Testis (tissue), 3 donors: ENCODE data around the gene POR. TPM values are rescaled to one million over a fixed set of nuclear protein-coding genes. Genes with fewer than 3 reads are reported as not detected.
"Not testable (repeated sequence)": the region's sequence is repeated elsewhere in the genome, so short reads cannot be mapped to it uniquely, and the experiment has no call there.

ENCODE experiments used
- DNase-seq: peaks from one replicate; pipeline ENCODE4 v3.0.0-alpha.2; 2019
- H3K27ac ChIP-seq, 2 donors: fragments of 200-600 bp; sonication (generic); one replicate each; pipeline ENCODE4 v1.5.1; 2019
- H3K27me3 ChIP-seq: fragments of 200-600 bp; sonication (generic); one replicate; pipeline ENCODE4 v1.5.1; 2019
- H3K36me3 ChIP-seq: fragments of 200-600 bp; sonication (generic); one replicate; pipeline ENCODE4 v1.5.1; 2017; ENCODE audit warnings: low read depth; ENCODE audit errors: missing control alignments
- H3K4me1 ChIP-seq: fragments of 200-600 bp; sonication (generic); one replicate; pipeline ENCODE4 v1.5.1; 2019
- H3K4me3 ChIP-seq, 2 donors: fragments of 200-600 bp; sonication (generic); one replicate each; pipeline ENCODE4 v1.5.1; 2017 to 2019
- H3K9me3 ChIP-seq: fragments of 200-600 bp; sonication (generic); one replicate; pipeline ENCODE4 v1.5.1; 2017
- POLR2A ChIP-seq: fragments of 450-650 bp; IDR thresholded peaks from one replicate; pipeline ENCODE4 v1.6.1; 2017; ENCODE audit warnings: antibody characterized with exemption, mild to moderate bottlenecking, moderate library complexity
- WGBS, 2 donors: methylation state at CpG; one replicate each; pipeline ENCODE4 v1.1.5; 2018; 5-methylcytosine and 5-hydroxymethylcytosine counted together
- intact Hi-C: fragments of 100-400 bp; cut with DNase I; formaldehyde crosslinking; loops from one replicate; pipeline ENCODE4 v1.15.1; 2023; ENCODE audit warnings: low total_unique reads
- polyA plus RNA-seq: library from polyadenylated mRNA; stranded (reverse); fragments of 350-450 nt; fragmentation: Illumina TruSeq; extraction: RNeasy Lipid Tissue Mini Kit (QIAGEN cat#74804); gene quantifications from one replicate; pipeline ENCODE4 v1.2.3, GENCODE V29; 2014; ENCODE audit warnings: low read depth, low replicate concordance; ENCODE audit not compliant: insufficient read depth
- total RNA-seq, 2 donors: library from RNA; depleted of rRNA; stranded (reverse); fragments of >200 nt; gene quantifications; one replicate each; pipeline ENCODE4 v1.2.3, GENCODE V29; 2016
- TF ChIP-seq, protein P1 (sequence below), 3 experiments: fragments of 450-650 bp in 2 of 3; fragments of 200-600 bp in 1 of 3; sonication (generic) in 1 of 3; IDR thresholded peaks; one replicate each; pipeline ENCODE4 v1.5.1; 2016 to 2019; ENCODE audit warnings: antibody characterized with exemption in 3 of 3, mild to moderate bottlenecking in 2 of 3, moderate library complexity in 1 of 3

The POR gene
- total and polyA plus RNA-seq, 3 donors from 2014 or later = 98.5 to 169 (median 122) TPM

DNA sequence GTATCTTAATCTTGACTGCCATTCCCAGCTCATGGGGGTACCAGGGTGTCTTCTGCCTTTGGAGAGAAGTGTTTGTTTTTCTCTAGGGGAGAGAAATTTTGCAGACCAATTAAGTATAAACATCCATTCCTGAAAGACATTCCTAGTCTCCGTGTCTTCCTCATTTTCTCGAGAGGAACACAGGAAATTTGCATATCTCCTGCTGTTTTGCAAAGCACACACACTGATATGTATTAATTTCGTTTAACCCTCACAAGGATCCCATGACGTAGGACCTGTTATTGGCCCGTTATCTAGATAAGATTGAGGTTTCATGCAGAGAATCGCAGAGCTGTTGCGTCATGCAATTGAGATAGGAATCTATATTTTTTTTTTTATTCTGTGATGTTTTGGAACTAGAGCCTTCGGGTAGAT is 35.2 kb upstream of the POR start:
- TF ChIP-seq POLR2A = no peak
- TF ChIP-seq, protein P1, sequence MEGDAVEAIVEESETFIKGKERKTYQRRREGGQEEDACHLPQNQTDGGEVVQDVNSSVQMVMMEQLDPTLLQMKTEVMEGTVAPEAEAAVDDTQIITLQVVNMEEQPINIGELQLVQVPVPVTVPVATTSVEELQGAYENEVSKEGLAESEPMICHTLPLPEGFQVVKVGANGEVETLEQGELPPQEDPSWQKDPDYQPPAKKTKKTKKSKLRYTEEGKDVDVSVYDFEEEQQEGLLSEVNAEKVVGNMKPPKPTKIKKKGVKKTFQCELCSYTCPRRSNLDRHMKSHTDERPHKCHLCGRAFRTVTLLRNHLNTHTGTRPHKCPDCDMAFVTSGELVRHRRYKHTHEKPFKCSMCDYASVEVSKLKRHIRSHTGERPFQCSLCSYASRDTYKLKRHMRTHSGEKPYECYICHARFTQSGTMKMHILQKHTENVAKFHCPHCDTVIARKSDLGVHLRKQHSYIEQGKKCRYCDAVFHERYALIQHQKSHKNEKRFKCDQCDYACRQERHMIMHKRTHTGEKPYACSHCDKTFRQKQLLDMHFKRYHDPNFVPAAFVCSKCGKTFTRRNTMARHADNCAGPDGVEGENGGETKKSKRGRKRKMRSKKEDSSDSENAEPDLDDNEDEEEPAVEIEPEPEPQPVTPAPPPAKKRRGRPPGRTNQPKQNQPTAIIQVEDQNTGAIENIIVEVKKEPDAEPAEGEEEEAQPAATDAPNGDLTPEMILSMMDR (IDR thresholded peaks at IDR 0.05) = no peak
- no peaks in the 10 kb centered on the region for H3K9me3 ChIP-seq
- DNase-seq = no peak
- H3K4me1 ChIP-seq = peaks cover 6% of the 10 kb centered on the region
- H3K27ac ChIP-seq = peak overlapping the region in 1 of 2 donors; percentile 94
- H3K36me3 ChIP-seq = no peaks in the 10 kb centered on the region
- no peaks in the 10 kb centered on the region for H3K27me3 ChIP-seq
- intact Hi-C loops = no loop called here
- peak overlapping the region; percentile 90 to 92 for H3K4me3 ChIP-seq
- WGBS, 2 donors = 3 to 13% methylated on average over 8 of the region's 8 CpGs

DNA sequence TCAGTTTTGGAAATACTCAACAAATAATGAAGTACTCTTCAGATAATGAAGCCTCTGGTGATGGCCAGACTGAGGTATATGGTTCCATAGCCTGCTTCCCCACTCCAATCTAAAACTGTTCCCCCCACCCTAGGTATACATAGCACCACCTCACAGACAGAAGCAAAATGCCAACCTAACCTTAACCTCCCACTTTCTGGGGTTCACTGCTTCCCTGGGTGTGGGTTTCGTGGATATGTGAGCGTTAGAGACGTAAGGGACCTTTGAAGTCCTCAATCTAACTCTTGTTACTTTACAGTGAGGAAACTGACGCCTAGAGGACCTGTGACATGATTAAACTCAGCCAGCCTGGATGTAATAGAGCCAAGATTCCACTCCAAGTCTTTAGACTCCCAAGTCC is 34.7 kb upstream of the POR start:
- no peak for TF ChIP-seq POLR2A
- TF ChIP-seq, protein P1 (IDR thresholded peaks at IDR 0.05) = no peak
- DNase-seq = no peak
- peaks cover 6% of the 10 kb centered on the region for H3K4me1 ChIP-seq
- H3K4me3 ChIP-seq = no peak overlapping the region
- intact Hi-C loops = no loop called here
- no peaks in the 10 kb centered on the region for H3K27me3 ChIP-seq
- H3K9me3 ChIP-seq = no peaks in the 10 kb centered on the region
- 64 to 67% methylated on average over 4 of the region's 4 CpGs for WGBS, 2 donors
- H3K36me3 ChIP-seq = no peaks in the 10 kb centered on the region
- H3K27ac ChIP-seq = peak overlapping the region in 1 of 2 donors; percentile 43

DNA sequence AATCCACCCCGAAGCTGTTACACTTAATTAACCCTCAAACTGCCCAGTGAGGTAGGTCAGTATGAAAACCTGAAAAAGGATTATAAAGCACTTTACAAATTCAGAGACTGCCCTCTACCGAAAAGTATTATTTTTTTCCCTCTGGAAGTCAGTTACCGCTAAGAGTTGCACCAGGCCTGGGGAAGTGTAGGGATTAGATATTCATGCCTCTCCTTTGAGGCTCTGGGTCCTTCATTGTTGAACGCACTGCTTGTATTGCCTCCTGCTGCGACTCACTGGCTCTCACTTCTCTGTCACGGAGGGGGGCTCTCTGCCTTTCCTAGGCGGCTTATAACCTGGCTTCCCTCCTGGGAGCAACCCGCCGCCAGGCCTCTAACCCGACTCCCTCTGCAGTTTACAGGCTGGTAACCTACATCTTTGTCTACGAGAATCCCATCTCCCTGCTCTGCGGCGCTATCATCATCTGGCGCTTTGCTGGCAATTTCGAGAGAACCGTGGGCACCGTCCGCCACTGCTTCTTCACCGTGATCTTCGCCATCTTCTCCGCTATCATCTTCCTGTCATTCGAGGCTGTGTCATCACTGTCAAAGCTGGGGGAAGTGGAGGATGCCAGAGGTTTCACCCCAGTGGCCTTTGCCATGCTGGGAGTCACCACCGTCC is 33.4 kb upstream of the POR start:
- Histone ChIP-seq H3K9me3 (no peaks in the 10 kb centered on the region), H3K36me3 (no peaks in the 10 kb centered on the region), H3K27ac (no peak overlapping the region), H3K4me1 (peaks cover 6% of the 10 kb centered on the region), H3K27me3 (no peaks in the 10 kb centered on the region), H3K4me3 (no peak overlapping the region)
- intact Hi-C loops = no loop called here
- 86 to 88% methylated on average over 23 of the region's 23 CpGs for WGBS, 2 donors
- no peak for DNase-seq
- TF ChIP-seq POLR2A = no peak
- TF ChIP-seq, protein P1 (IDR thresholded peaks at IDR 0.05) = no peak

DNA sequence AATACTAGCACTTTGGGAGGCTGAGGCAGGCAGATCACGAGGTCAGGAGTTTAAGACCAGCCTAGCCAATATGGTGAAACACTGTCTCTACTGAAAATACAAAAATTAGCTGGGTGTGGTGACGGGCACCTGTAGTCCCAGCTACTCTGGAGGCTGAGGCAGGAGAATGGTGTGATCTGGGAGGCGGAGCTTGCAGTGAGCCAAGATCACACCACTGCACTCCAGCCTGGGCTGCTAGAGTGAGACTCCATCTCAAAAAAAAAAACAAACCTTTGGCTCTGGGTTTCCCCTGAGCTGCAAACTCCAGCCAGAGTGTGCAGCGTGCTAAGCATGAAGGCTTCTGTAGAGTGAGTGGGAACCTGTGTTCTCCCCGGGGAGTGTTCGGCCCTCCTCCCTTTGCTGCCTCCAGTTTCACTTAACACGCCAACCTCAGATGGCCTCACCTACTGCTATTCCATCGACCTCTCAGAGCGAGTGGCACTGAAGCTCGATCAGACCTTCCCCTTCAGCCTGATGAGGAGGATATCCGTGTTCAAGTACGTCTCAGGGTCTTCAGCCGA is 31.6 kb upstream of the POR start:
- H3K36me3 ChIP-seq, H3K4me3 ChIP-seq, DNase-seq, H3K27me3 ChIP-seq, intact Hi-C loops, H3K4me1 ChIP-seq, H3K9me3 ChIP-seq: not testable (repeated sequence)
- 72 to 85% methylated on average over 13 of the region's 13 CpGs for WGBS, 2 donors
- H3K27ac ChIP-seq = peak overlapping the region in 1 of 2 donors; percentile 34

DNA sequence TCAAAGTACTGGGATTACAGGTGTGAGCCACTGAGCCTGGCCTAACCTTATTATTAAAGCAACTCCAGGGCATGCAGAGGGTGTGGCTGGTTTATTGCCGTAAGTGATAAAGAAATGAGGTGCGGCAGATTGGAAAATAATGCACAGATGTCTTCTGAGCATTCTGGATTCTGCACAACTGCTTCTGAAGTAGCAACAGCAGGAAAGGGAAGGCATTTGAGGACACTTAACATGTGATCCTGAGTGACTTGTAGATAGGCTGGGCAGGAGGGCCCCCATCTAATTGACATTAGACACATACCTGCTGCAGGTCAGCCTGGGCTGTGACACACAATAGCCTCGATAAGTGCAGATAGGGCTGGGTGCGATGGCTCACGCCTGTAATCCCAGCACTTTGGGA is 30.5 kb upstream of the POR start:
- no peak for DNase-seq
- intact Hi-C loops = no loop called here
- H3K36me3 ChIP-seq = no peaks in the 10 kb centered on the region
- TF ChIP-seq, protein P1 (IDR thresholded peaks at IDR 0.05) = no peak
- TF ChIP-seq POLR2A = no peak
- H3K27me3 ChIP-seq = no peaks in the 10 kb centered on the region
- 82 to 84% methylated on average over 5 of the region's 5 CpGs for WGBS, 2 donors
- no peaks in the 10 kb centered on the region for H3K9me3 ChIP-seq
- H3K4me3 ChIP-seq = no peak overlapping the region
- peak overlapping the region in 1 of 2 donors; percentile 36 for H3K27ac ChIP-seq
- H3K4me1 ChIP-seq = peaks cover 12% of the 10 kb centered on the region
